ENCODE results near the gene MUC5B. TPM values are rescaled to one million over a fixed set of nuclear protein-coding genes. Genes with fewer than 3 reads are reported as not detected.

Gene MUC5B
- total RNA-seq, 1 donor from 2014 or later: not detected

DNA sequence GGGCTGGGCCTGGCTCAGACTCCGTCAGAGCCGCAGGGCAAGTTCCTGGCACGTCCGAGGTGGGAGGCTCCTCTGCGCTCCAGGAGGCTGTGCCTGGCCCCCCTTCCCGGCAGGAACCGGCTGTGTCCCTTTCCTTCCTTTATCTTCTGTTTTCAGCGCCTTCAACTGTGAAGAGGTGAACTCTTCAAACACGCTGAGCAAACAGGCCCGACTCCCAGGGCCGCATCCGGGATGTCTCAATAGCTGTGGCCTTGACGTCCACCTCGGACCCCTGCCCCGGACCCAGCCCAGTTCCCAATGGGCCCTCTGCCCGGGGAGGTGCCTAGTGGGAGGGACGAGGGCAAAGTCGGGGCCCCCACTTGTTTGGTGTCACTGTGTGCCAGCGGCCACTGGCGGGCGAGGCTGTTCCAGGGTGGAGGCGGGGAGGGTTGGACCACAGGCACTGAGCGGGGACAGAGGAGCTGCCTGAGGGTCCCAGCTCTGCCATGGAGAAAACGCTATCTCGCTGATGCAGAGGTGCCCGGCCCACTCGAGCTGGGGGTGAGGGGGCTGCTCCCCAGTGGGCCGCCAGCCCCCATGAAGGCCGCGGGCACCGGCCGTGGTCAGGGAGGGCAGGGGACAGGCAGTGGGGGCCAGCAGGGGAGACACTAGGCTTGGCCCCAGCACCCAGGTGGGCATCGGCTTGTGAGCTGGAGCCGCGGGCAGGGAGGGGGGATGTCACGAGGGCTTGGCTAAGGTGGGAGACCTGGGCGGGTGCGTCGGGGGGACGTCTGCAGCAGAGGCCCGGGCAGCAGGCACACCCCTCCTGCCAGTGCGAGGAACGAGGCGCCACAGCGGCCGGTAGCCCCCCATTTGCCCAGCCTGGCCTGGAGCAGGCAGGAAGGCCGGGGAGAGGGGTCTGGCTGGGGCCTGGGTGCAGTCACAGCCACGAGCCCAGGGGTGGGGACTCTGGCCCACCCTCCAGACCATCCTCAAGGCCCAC is 2.7 kb upstream of the MUC5B start:
- DNase-seq (ENCODE audit: low spot score): no peak

DNA sequence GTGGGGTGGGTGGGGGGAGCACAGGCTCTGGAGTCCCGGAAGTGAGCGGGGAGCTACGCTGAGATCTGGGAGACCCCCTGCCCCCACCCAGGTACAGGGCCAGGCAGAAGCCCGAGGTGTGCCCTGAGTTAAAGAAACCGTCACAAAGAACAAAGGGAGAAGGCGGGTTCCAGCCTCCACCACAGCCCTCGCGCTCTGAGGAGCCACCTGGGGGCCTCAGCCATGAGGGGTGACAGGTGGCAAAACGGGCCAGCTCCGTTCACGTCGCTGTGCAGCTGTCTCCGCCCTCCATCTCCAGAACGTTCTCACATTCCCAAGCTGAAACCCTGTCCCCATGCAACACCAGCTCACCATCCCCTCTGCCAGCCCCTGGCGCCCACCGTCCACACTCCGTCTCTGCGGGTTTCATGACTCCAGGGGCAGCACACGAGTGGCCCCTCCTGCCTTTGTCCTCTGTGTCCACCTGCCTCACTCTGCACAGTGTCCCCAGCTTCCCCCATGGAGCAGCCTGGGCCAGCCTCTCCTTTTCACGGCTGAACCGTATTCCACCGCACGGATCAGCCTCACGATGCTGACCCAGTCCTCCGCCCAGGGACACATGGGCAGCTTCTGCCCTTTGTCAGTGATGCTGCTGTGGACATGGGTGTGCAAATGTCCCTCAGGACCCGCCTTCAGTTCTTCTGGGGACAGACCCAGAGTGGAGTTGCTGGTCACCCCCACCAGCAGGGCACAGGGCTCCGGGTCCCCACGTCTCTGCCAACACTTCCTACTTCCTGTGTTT is 1.7 kb upstream of the MUC5B start:
- no peak for DNase-seq (ENCODE audit: low spot score)

DNA sequence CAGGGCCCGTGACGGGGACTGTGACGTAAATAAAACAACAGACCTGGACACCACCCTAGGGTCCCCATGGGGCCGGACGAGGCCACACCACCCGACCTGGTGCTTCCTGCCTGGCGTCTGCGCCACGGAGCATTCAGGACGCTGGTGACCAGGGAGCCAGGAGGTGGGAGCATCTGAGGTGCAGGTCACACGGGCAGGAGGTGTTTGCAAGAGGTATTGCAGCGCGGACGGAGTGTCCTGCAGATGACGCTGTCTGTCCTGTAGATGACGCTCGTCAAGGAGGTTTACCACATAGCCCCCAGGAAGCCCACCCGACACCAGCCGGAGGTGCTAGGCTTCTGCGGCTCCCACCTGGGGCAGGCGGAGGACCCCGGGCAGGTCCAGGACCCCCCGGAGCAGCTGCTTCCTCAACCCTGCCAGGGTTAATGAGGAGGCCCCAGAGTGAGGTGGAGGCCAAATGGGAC is 986 bp upstream of the MUC5B start:
- DNase-seq (ENCODE audit: low spot score): no peak

DNA sequence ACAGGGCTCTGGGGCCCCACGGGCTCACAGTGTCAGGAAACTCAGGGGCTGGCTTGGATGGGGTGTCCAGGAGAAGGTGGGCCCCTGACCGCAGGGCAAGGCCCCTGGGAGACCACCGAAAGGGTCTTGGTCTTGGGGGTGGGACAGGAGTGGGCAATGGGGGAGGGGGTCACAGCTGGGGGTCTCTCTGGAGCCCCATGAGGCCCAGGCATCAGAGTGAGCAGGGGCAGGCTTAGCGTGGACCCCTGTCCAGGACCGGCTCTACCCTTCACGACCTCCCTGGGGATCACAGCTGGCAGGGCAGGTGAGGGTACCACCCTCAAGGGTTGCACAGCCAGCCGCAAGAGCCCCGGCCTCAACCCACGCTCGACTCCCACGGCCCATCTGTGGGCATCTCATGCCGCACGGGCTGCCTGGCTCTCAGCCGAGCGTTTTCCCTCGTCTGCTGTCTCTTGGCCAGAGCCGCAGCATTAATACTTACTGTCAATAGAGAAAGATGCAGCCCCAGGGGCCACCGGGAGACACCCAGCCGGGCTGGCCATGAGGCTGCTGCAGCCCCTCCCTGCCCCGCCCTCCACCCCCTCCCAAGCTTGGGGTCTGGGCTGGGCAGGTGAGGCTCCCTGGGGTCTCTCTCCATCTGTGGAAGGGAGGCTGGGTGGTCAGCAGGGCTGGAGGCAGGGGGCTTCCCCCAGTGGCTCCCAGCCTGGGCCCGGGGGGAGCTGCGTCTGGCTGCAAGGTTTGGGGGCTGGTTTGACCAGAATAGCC is 662 bp downstream of the MUC5B start:
- DNase-seq (ENCODE audit: low spot score): no peak

DNA sequence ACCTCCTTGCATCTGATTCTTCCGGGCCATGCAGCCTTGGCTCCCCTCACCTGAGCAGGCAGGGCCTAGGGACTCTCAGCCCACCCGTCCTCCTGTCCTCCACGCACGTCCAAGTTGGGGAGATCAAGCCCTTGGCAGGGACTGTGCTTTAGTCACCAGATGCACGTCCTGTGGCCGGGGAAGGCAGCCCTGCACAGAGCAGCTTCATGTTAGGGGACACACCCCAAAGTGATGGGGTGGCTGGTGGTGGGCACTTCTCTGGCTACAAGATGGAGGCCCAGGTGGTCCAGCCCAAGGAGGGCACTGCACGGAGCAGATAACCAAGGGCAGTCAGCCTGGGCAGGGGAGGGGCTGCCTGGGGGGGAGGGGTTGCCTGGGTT is 1.2 kb downstream of the MUC5B start:
- DNase-seq (ENCODE audit: low spot score): no peak

DNA sequence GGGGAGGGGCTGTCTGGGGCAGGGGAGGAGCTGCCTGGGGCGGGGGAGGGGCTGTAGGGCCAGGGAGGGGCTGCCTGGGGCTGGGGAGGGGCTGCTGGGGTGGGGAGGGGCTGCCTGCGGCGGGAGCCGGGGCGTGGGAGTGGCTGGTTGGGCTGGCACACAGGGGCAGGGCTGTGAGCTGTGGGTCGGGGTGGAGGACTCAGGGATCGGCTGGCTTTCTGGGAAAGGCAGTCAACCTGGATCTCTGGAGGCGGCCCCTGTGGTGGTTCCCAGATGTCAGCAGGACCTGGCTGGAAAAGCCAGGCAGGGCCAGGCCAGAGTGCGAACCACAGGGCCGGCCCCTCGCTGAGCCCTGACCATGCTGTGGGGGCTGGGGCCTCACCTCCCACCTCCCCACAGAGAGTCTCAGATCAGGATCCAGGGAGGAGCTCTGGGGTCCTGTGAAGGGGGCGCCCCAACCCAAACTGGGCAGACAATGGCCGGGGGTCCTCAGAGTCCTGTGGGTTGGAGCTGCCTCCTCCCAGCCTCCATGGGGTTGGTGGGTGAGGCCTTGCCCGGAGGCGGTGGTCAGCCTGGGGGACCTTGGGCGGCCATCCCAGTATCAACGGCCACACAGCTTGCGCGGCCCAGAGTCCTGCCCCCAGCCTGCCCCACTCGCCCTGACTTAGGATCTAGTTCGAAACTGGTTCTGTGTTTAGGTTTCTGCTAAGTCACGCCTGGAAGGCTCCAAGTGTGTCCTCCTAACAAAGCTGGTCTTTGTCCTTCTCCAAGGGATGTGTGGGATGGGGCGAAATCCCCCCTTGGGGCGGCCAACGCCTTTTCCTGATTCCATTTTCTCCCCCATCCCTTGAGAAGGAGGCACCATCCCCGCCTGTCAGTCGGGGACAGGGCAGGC is 1.9 kb downstream of the MUC5B start:
- DNase-seq (ENCODE audit: low spot score): no peak

DNA sequence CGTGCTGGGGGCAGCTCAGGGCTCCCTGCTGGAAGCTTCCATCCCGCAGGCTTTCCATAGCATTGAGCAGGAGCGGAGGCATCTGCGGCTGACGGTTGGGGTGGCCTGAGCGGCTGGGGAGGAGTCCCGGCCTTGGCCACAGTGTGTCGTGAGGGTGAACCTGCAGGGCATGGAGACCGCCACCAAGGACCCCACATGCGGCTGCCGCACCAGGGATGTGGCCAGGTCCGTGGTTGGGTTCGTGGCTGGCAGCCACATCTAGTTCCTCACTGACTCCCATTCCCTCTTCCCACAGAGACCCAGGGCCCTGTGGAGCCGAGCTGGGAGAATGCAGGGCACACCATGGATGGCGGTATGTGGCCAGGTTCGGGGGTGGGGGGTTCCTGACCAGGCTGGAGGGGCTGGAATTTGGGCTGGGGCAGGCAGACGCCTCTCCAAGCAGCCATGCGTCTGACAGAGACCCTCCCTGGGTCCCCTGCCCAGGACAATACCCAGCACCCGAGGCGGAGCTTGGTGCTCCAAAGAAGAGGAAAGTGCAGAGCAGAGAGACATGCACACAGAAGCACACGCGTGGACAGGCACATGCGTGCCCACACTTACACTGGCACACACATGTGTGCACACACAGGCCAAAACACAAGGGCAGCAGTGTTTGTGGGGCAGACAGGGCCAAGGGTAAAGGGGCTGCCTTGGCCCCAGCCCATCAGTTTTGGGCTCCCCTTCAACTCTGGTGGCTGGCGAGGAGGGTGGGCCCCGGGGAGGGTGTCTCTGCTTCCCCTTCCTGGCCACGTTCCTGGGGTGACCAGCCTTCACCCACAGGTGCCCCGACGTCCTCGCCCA is 2.7 kb downstream of the MUC5B start:
- no peak for DNase-seq (ENCODE audit: low spot score)

DNA sequence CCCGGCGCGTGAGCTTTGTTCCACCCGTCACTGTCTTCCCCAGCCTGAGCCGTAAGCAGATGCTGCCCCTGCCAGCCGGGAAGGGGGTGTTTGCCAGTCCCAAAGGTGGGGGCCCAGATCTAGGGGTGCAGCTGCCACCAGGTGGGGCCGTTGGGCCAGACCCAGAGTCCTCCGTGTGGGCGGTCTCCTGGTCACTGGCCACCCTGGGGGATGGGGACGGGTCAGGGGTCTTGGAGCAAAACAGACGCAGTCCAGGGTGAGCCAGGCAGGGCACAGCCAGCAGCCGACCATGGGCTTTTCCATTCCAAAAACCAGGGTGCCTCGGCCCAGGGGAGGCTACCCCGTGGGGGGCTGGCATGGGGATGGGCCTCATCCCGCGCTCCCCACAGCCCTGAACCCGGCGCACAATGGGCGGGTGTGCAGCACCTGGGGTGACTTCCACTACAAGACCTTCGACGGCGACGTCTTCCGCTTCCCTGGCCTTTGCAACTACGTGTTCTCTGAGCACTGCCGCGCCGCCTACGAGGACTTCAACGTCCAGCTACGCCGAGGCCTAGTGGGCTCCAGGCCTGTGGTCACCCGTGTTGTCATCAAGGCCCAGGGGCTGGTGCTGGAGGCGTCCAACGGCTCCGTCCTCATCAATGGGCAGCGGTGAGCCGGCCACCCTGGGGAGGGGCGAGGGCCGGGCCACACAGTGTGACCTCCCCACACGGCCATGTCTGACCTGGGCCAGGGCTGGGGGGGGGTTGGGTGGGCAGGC is 3.5 kb downstream of the MUC5B start:
- DNase-seq (ENCODE audit: low spot score): no peak

DNA sequence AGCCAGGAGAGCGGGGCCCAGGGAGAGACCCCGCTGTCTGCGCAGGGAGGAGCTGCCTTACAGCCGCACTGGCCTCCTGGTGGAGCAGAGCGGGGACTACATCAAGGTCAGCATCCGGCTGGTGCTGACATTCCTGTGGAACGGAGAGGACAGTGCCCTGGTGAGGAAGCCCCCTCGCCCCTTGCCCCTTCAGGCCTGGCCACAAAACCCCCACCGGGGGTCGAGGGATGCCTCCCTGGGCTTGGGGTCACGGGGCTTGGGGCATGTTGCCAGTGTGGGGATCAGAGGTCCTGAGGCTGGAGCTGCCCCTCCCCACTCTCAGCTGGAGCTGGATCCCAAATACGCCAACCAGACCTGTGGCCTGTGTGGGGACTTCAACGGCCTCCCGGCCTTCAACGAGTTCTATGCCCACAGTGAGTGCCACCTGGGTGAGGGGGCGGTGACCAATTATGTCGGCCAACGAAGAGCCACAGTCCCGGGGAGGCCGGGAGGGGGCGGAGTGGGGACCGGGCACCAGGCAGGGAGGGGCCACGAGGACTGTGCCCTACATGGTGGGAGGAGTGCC is 4.2 kb downstream of the MUC5B start:
- no peak for DNase-seq (ENCODE audit: low spot score)

DNA sequence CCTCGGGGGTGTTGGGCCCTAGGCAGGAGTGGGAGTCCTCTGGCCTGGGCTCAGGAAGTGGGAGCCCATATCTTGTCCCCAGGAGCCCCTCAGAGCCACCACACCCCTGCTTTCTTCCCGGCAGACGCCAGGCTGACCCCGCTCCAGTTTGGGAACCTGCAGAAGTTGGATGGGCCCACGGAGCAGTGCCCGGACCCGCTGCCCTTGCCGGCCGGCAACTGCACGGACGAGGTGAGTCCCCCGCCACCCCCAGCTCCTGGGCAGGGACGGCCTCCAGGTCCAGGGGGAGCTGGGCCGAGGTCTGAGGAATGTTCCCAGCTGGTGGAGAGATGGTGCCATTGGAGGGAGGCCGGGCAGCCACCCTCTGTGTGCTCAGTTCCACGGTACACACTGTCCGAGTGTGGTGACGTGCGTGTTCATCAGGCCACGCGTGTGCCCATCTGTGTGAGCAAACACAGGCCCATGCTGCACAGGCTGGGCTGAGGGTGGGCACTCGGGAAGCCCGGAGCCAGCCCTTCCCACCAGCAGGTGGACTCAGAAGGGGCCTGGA is 4.8 kb downstream of the MUC5B start:
- no peak for DNase-seq (ENCODE audit: low spot score)

DNA sequence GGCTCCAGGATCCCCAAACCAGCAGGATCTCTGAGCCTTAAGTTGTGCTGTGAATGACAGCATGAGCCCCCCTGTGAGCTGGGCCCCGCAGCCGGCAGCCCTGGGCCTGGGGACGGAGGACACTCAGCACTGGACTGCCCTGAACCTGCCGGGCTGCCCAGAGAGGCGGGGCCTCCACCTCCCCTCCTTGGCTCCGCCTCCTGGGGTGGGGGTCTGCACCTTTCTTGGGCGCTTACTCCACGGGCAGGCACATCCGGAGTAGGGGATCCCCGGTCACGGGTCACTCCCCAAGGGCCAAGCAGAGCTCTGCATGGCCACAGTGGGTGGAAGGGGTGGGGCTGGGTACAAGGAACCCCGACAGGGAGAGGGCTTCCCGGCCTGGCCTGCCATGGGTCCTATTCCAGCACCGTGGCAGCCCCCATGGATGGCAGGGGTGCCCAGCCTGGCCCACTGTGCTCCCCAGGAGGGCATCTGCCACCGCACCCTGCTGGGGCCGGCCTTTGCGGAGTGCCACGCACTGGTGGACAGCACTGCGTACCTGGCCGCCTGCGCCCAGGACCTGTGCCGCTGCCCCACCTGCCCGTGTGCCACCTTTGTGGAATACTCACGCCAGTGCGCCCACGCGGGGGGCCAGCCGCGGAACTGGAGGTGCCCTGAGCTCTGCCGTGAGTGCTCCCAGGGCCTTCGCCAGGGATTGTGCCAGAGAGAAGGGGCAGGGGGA is 5.4 kb downstream of the MUC5B start:
- no peak for DNase-seq (ENCODE audit: low spot score)

DNA sequence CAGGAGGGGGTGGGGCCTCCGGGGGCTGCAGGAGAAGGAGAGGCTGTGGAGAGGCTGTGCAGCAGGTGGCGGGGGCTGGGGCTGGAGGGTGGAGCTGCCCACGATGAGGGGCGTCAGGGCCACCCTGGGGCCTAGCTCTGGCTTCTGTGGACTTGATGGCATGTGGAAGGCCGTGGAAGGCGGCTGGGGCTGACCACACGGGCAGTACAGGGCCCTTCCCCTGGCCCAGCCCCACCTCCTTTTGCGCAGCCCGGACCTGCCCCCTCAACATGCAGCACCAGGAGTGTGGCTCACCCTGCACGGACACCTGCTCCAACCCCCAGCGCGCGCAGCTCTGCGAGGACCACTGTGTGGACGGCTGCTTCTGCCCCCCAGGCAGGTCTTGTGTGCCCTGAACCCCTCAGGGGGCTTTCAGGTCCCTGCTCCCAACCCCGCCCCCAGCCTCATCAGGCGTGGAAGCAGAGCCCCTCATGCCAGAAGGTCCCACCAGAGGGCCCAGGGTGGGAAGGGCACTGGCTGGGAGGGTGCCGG is 6.1 kb downstream of the MUC5B start:
- DNase-seq (ENCODE audit: low spot score): no peak

DNA sequence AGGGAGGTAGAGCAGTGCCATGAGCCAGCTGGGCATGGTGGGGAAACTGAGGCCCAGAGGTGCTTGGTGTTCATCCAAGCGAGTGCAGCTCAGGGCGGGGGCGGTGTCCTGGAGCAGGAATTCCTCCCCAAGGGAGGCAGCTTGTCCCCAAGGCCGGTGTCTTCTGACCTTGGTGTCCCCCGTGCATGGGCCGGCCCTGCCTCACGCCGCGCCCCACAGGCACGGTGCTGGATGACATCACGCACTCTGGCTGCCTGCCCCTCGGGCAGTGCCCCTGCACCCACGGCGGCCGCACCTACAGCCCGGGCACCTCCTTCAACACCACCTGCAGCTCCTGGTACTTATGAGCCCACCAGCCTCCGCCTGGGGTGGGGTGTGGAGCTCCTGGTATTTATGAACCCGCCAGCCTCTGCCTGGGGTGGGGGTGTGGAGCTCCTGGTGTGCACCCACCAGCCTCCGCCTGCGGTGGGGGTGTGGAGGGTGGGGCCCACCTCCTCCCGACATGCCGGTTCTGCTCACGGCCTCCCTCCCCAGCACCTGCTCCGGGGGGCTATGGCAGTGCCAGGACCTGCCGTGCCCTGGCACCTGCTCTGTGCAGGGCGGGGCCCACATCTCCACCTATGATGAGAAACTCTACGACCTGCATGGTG is 6.7 kb downstream of the MUC5B start:
- DNase-seq (ENCODE audit: low spot score): no peak

DNA sequence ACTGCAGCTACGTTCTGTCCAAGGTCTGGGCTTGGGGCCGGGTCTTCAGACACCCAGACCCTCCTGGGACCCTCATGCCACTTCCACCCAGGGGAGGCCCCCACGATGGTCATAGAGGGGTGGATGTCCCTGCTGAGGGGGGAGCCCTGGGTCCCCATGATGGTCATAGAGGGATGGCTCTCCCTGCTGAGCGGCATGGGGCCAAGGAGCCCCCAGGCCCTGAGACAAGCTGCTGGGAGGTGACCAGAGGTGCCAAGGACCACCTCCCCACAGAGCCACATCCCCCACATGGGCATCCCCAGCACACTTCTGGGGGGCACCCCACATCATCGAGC is 7.2 kb downstream of the MUC5B start:
- no peak for DNase-seq (ENCODE audit: low spot score)

DNA sequence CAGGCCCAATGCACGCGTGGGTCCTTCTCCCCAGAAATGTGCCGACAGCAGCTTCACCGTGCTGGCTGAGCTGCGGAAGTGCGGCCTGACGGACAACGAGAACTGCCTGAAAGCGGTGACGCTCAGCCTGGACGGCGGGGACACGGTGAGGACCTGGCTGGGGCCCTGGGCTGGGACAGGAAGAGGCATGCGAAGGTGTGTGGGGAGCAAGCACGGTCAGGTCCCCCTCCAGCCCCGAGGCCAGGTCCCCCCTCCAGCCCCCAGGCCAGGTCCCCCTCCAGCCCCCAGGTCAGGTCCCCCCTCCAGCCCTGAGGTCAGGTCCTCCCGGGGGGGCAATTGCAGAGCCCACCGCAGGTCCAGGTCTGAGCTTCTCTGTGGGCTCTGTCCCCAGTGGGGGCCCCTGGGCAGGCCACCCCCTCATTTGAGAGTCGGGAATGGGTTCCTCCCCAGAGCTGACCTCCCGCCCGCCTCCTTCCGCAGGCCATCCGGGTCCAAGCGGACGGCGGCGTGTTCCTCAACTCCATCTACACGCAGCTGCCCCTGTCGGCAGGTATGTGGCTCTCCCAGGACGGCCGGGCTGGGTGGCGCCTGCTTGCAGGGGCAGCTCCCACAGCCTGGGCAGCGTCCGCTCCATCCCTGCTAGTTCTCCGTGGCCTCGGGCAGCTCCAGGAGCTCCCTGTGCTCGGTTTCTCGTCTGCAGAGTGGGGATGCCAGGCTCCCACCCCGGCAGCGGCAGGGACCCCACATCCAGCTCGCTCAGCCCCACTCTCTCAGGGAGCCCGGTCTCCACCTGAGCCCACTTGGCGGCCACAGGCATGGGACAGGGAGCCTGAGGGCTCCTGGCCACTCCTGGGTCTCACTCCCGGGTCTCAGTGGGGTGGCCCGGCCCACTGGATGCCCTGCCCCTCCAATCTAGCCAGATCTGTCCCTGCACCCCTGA is 7.9 kb downstream of the MUC5B start:
- no peak for DNase-seq (ENCODE audit: low spot score)

DNA sequence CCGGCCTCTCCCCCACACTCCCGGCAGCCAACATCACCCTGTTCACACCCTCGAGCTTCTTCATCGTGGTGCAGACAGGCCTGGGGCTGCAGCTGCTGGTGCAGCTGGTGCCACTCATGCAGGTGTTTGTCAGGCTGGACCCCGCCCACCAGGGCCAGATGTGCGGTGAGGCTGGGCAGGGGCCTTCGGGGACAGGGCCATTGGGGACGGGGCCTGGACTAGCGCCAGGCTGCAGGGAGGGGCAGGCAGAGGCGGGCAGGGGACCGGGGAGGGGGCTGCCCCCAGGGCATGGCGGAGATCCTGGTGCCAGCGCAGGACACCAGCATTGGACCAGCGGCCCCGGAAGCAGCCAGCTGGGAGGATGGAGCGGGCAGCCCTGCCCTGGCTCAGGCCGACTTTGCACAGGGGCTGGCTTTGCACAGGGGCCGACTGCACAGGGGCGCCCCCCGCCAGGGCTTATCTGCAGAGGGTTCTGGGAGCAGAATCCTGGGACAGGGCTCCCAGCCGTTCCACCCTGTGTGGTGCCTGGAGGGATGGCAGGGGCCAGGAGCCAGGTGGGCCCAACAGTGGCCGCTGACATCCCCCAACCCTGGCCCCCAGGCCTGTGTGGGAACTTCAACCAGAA is 8.6 kb downstream of the MUC5B start:
- DNase-seq (ENCODE audit: low spot score): no peak

All from ureter (tissue), 1 donor.